ACC112 (cell line): ENCODE measurements around the gene DROSHA.
"Not testable (repeated sequence)": the region's sequence is repeated elsewhere in the genome, so short reads cannot be mapped to it uniquely, and the experiment has no call there.

Source experiments
- H2AFZ ChIP-seq: fragments of 200-600 bp; sonication (generic); one replicate; pipeline ENCODE4 v1.6.0; 2017; ENCODE audit warnings: antibody characterized with exemption, low read length; ENCODE audit not compliant: unreplicated experiment
- H3K27ac ChIP-seq: fragments of 200-600 bp; sonication (generic); 2 replicates; pipeline ENCODE4 v1.5.1; 2014; ENCODE audit warnings: low read depth, mild to moderate bottlenecking, antibody characterized with exemption, low read length, moderate library complexity
- H3K27me3 ChIP-seq: fragments of 200-600 bp; sonication (generic); 2 replicates; pipeline ENCODE4 v1.6.1; 2014; ENCODE audit warnings: mild to moderate bottlenecking, antibody characterized with exemption, low read length, moderate library complexity, mixed read lengths; ENCODE audit not compliant: insufficient read depth
- H3K36me3 ChIP-seq: fragments of 200-600 bp; sonication (generic); 2 replicates; pipeline ENCODE4 v1.6.1; 2016; ENCODE audit warnings: mild to moderate bottlenecking, antibody characterized with exemption, low read length, moderate library complexity, mixed read lengths; ENCODE audit not compliant: insufficient read depth
- H3K4me1 ChIP-seq: fragments of 200-600 bp; sonication (generic); one replicate; pipeline ENCODE4 v1.6.1; 2016; ENCODE audit warnings: low read length, mixed read lengths; ENCODE audit not compliant: insufficient read depth, unreplicated experiment, control insufficient read depth
- H3K4me3 ChIP-seq: fragments of 200-600 bp; sonication (generic); 2 replicates; pipeline ENCODE4 v1.5.1; 2014; ENCODE audit warnings: mild to moderate bottlenecking, low read depth, low read length
- H3K79me2 ChIP-seq: fragments of 200-600 bp; sonication (generic); one replicate; pipeline ENCODE4 v1.6.0; 2016; ENCODE audit warnings: low read length; ENCODE audit not compliant: control insufficient read depth, unreplicated experiment, insufficient read depth

Gene DROSHA

GRCh38 chr5:31556461-31556860, 24.6 kb upstream of the DROSHA start:
- no peak overlapping the region for H3K27ac ChIP-seq

GRCh38 chr5:31554552-31554951, 22.7 kb upstream of the DROSHA start:
- no peak overlapping the region for H3K4me3 ChIP-seq
- H3K27me3 ChIP-seq, result no peaks in the 10 kb centered on the region
- H3K4me1 ChIP-seq, result peaks cover 13% of the 10 kb centered on the region
- H3K36me3 ChIP-seq, result peaks cover 28% of the 10 kb centered on the region
- H3K79me2 ChIP-seq, result no peaks in the 10 kb centered on the region
- peak overlapping the region; percentile 40; the same call in 1 of the 2 replicates for H3K27ac ChIP-seq
- H2AFZ ChIP-seq, result no peak overlapping the region

More at GRCh38 chr5:31556461-31556860, 24.6 kb upstream of the DROSHA start:
- H3K27me3 ChIP-seq, result no peaks in the 10 kb centered on the region
- no peak overlapping the region for H3K4me3 ChIP-seq
- H3K4me1 ChIP-seq, result peaks cover 13% of the 10 kb centered on the region
- peaks cover 23% of the 10 kb centered on the region for H3K36me3 ChIP-seq
- H2AFZ ChIP-seq, result no peak overlapping the region
- H3K79me2 ChIP-seq, result no peaks in the 10 kb centered on the region

- peaks cover 28% of the 10 kb centered on the region for H3K36me3 ChIP-seq
- H3K27ac ChIP-seq, result peak overlapping the region; percentile 40; the same call in 1 of the 2 replicates
Observed at GRCh38 chr5:31553863-31554262, 22.0 kb upstream of the DROSHA start.

GRCh38 chr5:31551878-31552277, 20.0 kb upstream of the DROSHA start:
- Histone ChIP-seq H3K27ac (no peak overlapping the region), H3K79me2 (no peaks in the 10 kb centered on the region), H3K36me3 (peaks cover 28% of the 10 kb centered on the region), H3K4me1 (peaks cover 13% of the 10 kb centered on the region), H2AFZ (no peak overlapping the region), H3K4me3 (no peak overlapping the region), H3K27me3 (no peaks in the 10 kb centered on the region)

More at GRCh38 chr5:31553863-31554262, 22.0 kb upstream of the DROSHA start:
- Histone ChIP-seq H2AFZ (no peak overlapping the region), H3K79me2 (no peaks in the 10 kb centered on the region), H3K4me3 (no peak overlapping the region), H3K27me3 (no peaks in the 10 kb centered on the region), H3K4me1 (peaks cover 13% of the 10 kb centered on the region)

- H3K79me2 ChIP-seq, H3K27ac ChIP-seq: not testable (repeated sequence)
- H3K36me3 ChIP-seq, result peaks cover 32% of the 10 kb centered on the region
Observed at GRCh38 chr5:31549114-31549513, 17.2 kb upstream of the DROSHA start.

GRCh38 chr5:31537851-31538250, 6.0 kb upstream of the DROSHA start:
- Histone ChIP-seq H3K27ac (no peak overlapping the region), H3K4me3 (no peak overlapping the region), H3K4me1 (peaks cover 16% of the 10 kb centered on the region), H3K79me2 (peaks cover 23% of the 10 kb centered on the region), H3K27me3 (no peaks in the 10 kb centered on the region), H3K36me3 (peaks cover 47% of the 10 kb centered on the region), H2AFZ (no peak overlapping the region)

More at GRCh38 chr5:31549114-31549513, 17.2 kb upstream of the DROSHA start:
- not testable (repeated sequence) for H2AFZ ChIP-seq, H3K27me3 ChIP-seq, H3K4me1 ChIP-seq, H3K4me3 ChIP-seq

- no peaks in the 10 kb centered on the region for H3K27me3 ChIP-seq
- H2AFZ ChIP-seq, result no peak overlapping the region
- peaks cover 16% of the 10 kb centered on the region for H3K4me1 ChIP-seq
- H3K4me3 ChIP-seq, result no peak overlapping the region
- peaks cover 44% of the 10 kb centered on the region for H3K36me3 ChIP-seq
- peaks cover 27% of the 10 kb centered on the region for H3K79me2 ChIP-seq
- no peak overlapping the region for H3K27ac ChIP-seq
Observed at GRCh38 chr5:31537349-31537748, 5.5 kb upstream of the DROSHA start.

- Histone ChIP-seq H3K79me2 (peaks cover 27% of the 10 kb centered on the region), H3K4me1 (peaks cover 16% of the 10 kb centered on the region), H3K36me3 (peaks cover 43% of the 10 kb centered on the region), H3K27me3 (no peaks in the 10 kb centered on the region), H3K4me3 (no peak overlapping the region), H3K27ac (no peak overlapping the region), H2AFZ (no peak overlapping the region)
Observed at GRCh38 chr5:31536873-31537272, 5.0 kb upstream of the DROSHA start.

- no peak overlapping the region for H2AFZ ChIP-seq
- H3K4me1 ChIP-seq, result peaks cover 30% of the 10 kb centered on the region
- H3K27ac ChIP-seq, result no peak overlapping the region
- peaks cover 50% of the 10 kb centered on the region for H3K79me2 ChIP-seq
- H3K36me3 ChIP-seq, result peaks cover 33% of the 10 kb centered on the region
- no peaks in the 10 kb centered on the region for H3K27me3 ChIP-seq
- H3K4me3 ChIP-seq, result no peak overlapping the region
Observed at GRCh38 chr5:31534527-31535046, 2.7 kb upstream of the DROSHA start.

- H3K36me3 ChIP-seq, result peaks cover 29% of the 10 kb centered on the region
- H3K27ac ChIP-seq, result 0 out of 2 replicates have a peak overlapping the region, but pooled peaks have one; percentile 10
- peaks cover 25% of the 10 kb centered on the region for H3K4me1 ChIP-seq
- H3K79me2 ChIP-seq, result peaks cover 55% of the 10 kb centered on the region
- no peaks in the 10 kb centered on the region for H3K27me3 ChIP-seq
- H2AFZ ChIP-seq, result peak overlapping the region; percentile 89
- H3K4me3 ChIP-seq, result peak overlapping the region; percentile 95
Observed at GRCh38 chr5:31531543-31531887, 378 bp downstream of the DROSHA start.

- no peaks in the 10 kb centered on the region for H3K27me3 ChIP-seq
- H3K4me1 ChIP-seq, result peaks cover 25% of the 10 kb centered on the region
- H3K36me3 ChIP-seq, result peaks cover 33% of the 10 kb centered on the region
- no peak overlapping the region for H3K27ac ChIP-seq
- no peak overlapping the region for H2AFZ ChIP-seq
- H3K4me3 ChIP-seq, result peak overlapping the region; percentile 95
- peaks cover 55% of the 10 kb centered on the region for H3K79me2 ChIP-seq
Observed at GRCh38 chr5:31530541-31531265, 1.2 kb downstream of the DROSHA start.
